Measurements from ENCODE around the gene NUDT4. TPM values are rescaled to one million over a fixed set of nuclear protein-coding genes. Genes with fewer than 3 reads are reported as not detected.

The NUDT4 gene
- total RNA-seq, 2 donors from 2014 or later, result 59.7 to 66.9 TPM

GRCh38 chr12:93402333-93403311 lies 24.9 kb downstream of the NUDT4 start:
- Histone ChIP-seq H3K36me3 (replicated peaks in 1 of 2; ENCODE audit: insufficient read depth in 1 of 2, low read depth in 2 of 2) (no peaks in the 10 kb centered on the region), H3K27ac (no peak overlapping the region), H3K4me1 (peaks cover 8% of the 10 kb centered on the region), H3K27me3 (no peaks in the 10 kb centered on the region), H3K9me3 (no peaks in the 10 kb centered on the region), H3K4me3 (no peak overlapping the region)
- DNase-seq (no peak), ATAC-seq (no peak)
- TF ChIP-seq CTCF (IDR thresholded peaks at IDR 0.05) (no peak), POLR2A (IDR thresholded peaks at IDR 0.05) (no peak)
- intact Hi-C loops (cut with DNase I), result no loop called here
- 88 to 89% methylated on average over 11 of the region's 11 CpGs for WGBS, 2 donors

- TF ChIP-seq CTCF (IDR thresholded peaks at IDR 0.05), result no peak
- no peak for TF ChIP-seq POLR2A (IDR thresholded peaks at IDR 0.05)
- no peak overlapping the region for H3K4me3 ChIP-seq
- WGBS, 2 donors, result 71 to 72% methylated on average over 7 of the region's 7 CpGs
- H3K4me1 ChIP-seq, result peaks cover 5% of the 10 kb centered on the region
- intact Hi-C loops (cut with DNase I), result no loop called here
- no peak for DNase-seq
- no peaks in the 10 kb centered on the region for H3K36me3 ChIP-seq (replicated peaks in 1 of 2; ENCODE audit: insufficient read depth in 1 of 2, low read depth in 2 of 2)
- no peak for ATAC-seq
- no peaks in the 10 kb centered on the region for H3K9me3 ChIP-seq
- H3K27ac ChIP-seq, result no peak overlapping the region
- H3K27me3 ChIP-seq, result no peaks in the 10 kb centered on the region
These were observed 26.5 kb downstream of the NUDT4 start for GRCh38 chr12:93403988-93404803.

GRCh38 chr12:93404961-93405849 lies 27.5 kb downstream of the NUDT4 start:
- Histone ChIP-seq H3K36me3 (replicated peaks in 1 of 2; ENCODE audit: insufficient read depth in 1 of 2, low read depth in 2 of 2) (no peaks in the 10 kb centered on the region), H3K9me3 (no peaks in the 10 kb centered on the region), H3K27me3 (no peaks in the 10 kb centered on the region), H3K27ac (no peak overlapping the region), H3K4me3 (no peak overlapping the region), H3K4me1 (peaks cover 5% of the 10 kb centered on the region)
- 68 to 71% methylated on average over 6 of the region's 6 CpGs for WGBS, 2 donors
- no peak for ATAC-seq
- intact Hi-C loops (cut with DNase I), result no loop called here
- no peak for DNase-seq
- TF ChIP-seq CTCF (IDR thresholded peaks at IDR 0.05) (no peak), POLR2A (IDR thresholded peaks at IDR 0.05) (no peak)

GRCh38 chr12:93407054-93407962 lies 29.6 kb downstream of the NUDT4 start:
- ATAC-seq, result no peak
- TF ChIP-seq CTCF (IDR thresholded peaks at IDR 0.05), result no peak
- TF ChIP-seq POLR2A (IDR thresholded peaks at IDR 0.05), result no peak
- no peak overlapping the region for H3K4me3 ChIP-seq

More at GRCh38 chr12:93407054-93407962, 29.6 kb downstream of the NUDT4 start:
- WGBS, 2 donors, result 78 to 90% methylated on average over 6 of the region's 6 CpGs
- intact Hi-C loops (cut with DNase I), result no loop called here
- no peaks in the 10 kb centered on the region for H3K36me3 ChIP-seq (replicated peaks in 1 of 2; ENCODE audit: insufficient read depth in 1 of 2, low read depth in 2 of 2)
- H3K4me1 ChIP-seq, result peaks cover 19% of the 10 kb centered on the region
- no peaks in the 10 kb centered on the region for H3K27me3 ChIP-seq
- no peaks in the 10 kb centered on the region for H3K9me3 ChIP-seq
- H3K27ac ChIP-seq, result no peak overlapping the region
- no peak for DNase-seq
